Pancreas (tissue), 10 donors: ENCODE data around the gene KRT71. TPM values are rescaled to one million over a fixed set of nuclear protein-coding genes. Genes with fewer than 3 reads are reported as not detected.

ENCODE experiments used
- ATAC-seq, 4 donors: fragments of 200-7000 bp; cut with Tn5 transposase; one replicate each; pipeline versions ENCODE4 v1.8.0 to v1.9.1; 2020; ENCODE audit warnings: mild to moderate bottlenecking in 4 of 4, moderate library complexity in 4 of 4
- DNase-seq, 6 donors: peaks; one replicate each; pipeline ENCODE4 v3.0.0-alpha.2; 2020
- FAIRE-seq: peaks from 2 replicates; lab custom pipeline; 2012; peaks lifted over from hg19 to GRCh38; lab: Jason Lieb, UNC
- H3K27ac ChIP-seq, 4 donors: fragments of 200-600 bp; sonication (generic); 1 replicate in 3 of 4; 2 replicates in 1 of 4; pipeline versions ENCODE4 v1.5.0 to v1.8.0; 2020
- H3K27me3 ChIP-seq, 4 donors: fragments of 200-600 bp; one replicate each; pipeline ENCODE4 v1.8.0; 2021
- H3K36me3 ChIP-seq, 3 donors: fragments of 200-600 bp; sonication (generic) in 1 of 3; one replicate each; pipeline versions ENCODE4 v1.5.0 to v1.8.0; 2020 to 2021
- H3K4me1 ChIP-seq, 3 donors: fragments of 200-600 bp; one replicate each; pipeline ENCODE4 v1.8.0; 2021
- H3K4me3 ChIP-seq, 4 donors: fragments of 200-600 bp; sonication (generic) in 2 of 4; one replicate each; pipeline versions ENCODE4 v1.5.0 to v1.8.0; 2020 to 2021
- H3K9me3 ChIP-seq, 4 donors: fragments of 200-600 bp; one replicate each; pipeline ENCODE4 v1.8.0; 2021
- CTCF ChIP-seq, 4 donors: fragments of 200-600 bp; sonication (generic) in 3 of 4; IDR thresholded peaks; one replicate each; pipeline versions ENCODE4 v1.5.0 to v1.8.0; 2021; ENCODE audit warnings: antibody characterized with exemption in 4 of 4
- WGBS, 2 donors: extraction: QIAGEN DNeasy Blood & Tissue Kit; methylation state at CpG; one replicate each; pipeline ENCODE4 v1.1.7; 2013; 5-methylcytosine and 5-hydroxymethylcytosine counted together
- intact Hi-C, 3 donors: fragments of 100-400 bp; cut with DNase I; formaldehyde crosslinking; loops; one replicate each; pipeline versions ENCODE4 v1.11.1 to v1.14.2; 2022
- polyA plus RNA-seq, 2 donors: library from polyadenylated mRNA; stranded (reverse); fragments of 200-250 nt; gene quantifications; one replicate each; pipeline ENCODE4 v1.2.3, GENCODE V29; 2013
- total RNA-seq, 6 donors: library from RNA; stranded (reverse); fragmentation: NEBNext Ultra II Directional in 4 of 6; extraction: Animal tissue kit (Norgen Biotek cat#: 25700) in 4 of 6; gene quantifications; one replicate each; pipeline versions ENCODE4 v1.2.1 to v1.2.4, GENCODE V29; 2021 to 2023
- donor health status: healthy with polysubstance abuse.
- donor health status: DM: no; HTN: no; CAD: no; lungs with moderate emphysema.
- donor health status: DM: no; HTN: no; CAD: no.
- donor health status: control.
- donor health status: control.
- donor health status: Bipolar disorder and iron deficiency.
- donor health status: DM: yes; HTN: yes; CAD: no.
- donor health status: DM: no; HTN: no; CAD: no.
- donor health status: DM: no; HTN: no; CAD: no.
- donor health status: DM: yes; HTN: yes; CAD: no.

KRT71 gene
- not detected for total RNA-seq
- polyA plus RNA-seq = not detected

GRCh38 chr12:52552681-52553195, at the start of gene KRT71:
Gene KRT71 (minus strand): TSS chr12:52553145. CDS start chr12:52553077, 68 bp downstream.
- Histone ChIP-seq H3K27me3 (no peaks in the 10 kb centered on the region), H3K4me3 (no peak within 1 kb of the TSS), H3K9me3 (no peaks in the 10 kb centered on the region), H3K4me1 (no peaks in the 10 kb centered on the region), H3K27ac (no peak within 1 kb of the TSS), H3K36me3 (no peaks in the 10 kb centered on the region)
- DNase-seq (no peak), ATAC-seq (no peak), FAIRE-seq (no peak)
- 78 to 86% methylated on average over 14 of the region's 14 CpGs for WGBS, 2 donors
- intact Hi-C loops = no loop called here
- no peak for TF ChIP-seq CTCF (IDR thresholded peaks at IDR 0.05)

- Histone ChIP-seq H3K9me3 (no peaks in the 10 kb centered on the region), H3K4me1 (no peaks in the 10 kb centered on the region), H3K4me3 (no peak overlapping the region), H3K27me3 (peaks cover 0 to 10% (median 4%) of the 10 kb centered on the region in 4 donors), H3K36me3 (no peaks in the 10 kb centered on the region), H3K27ac (no peak overlapping the region)
- no peak for FAIRE-seq
- intact Hi-C loops = no loop called here
- ATAC-seq = no peak
- no peak for DNase-seq
- WGBS, 2 donors = 85 to 87% methylated on average over 5 of the region's 5 CpGs
- no peak for TF ChIP-seq CTCF (IDR thresholded peaks at IDR 0.05)
Observed at GRCh38 chr12:52602552-52602951, 49.6 kb upstream of the KRT71 start.

- no peaks in the 10 kb centered on the region for H3K4me1 ChIP-seq
- DNase-seq = no peak
- FAIRE-seq = no peak
- no peaks in the 10 kb centered on the region for H3K9me3 ChIP-seq
- no peaks in the 10 kb centered on the region for H3K36me3 ChIP-seq
- WGBS, 2 donors = 57 to 61% methylated on average over 4 of the region's 4 CpGs
- no peak for ATAC-seq
- H3K27ac ChIP-seq = no peak overlapping the region
- TF ChIP-seq CTCF (IDR thresholded peaks at IDR 0.05) = no peak
- intact Hi-C loops = no loop called here
- peaks cover 0 to 10% (median 4%) of the 10 kb centered on the region in 4 donors for H3K27me3 ChIP-seq
- no peak overlapping the region for H3K4me3 ChIP-seq
Observed at GRCh38 chr12:52601671-52602070, 48.7 kb upstream of the KRT71 start.

- intact Hi-C loops = no loop called here
- Histone ChIP-seq H3K27me3 (peaks cover 0 to 10% (median 4%) of the 10 kb centered on the region in 4 donors), H3K36me3 (no peaks in the 10 kb centered on the region), H3K4me1 (no peaks in the 10 kb centered on the region), H3K4me3 (no peak within 1 kb of the TSS), H3K27ac (no peak within 1 kb of the TSS), H3K9me3 (no peaks in the 10 kb centered on the region)
- TF ChIP-seq CTCF (IDR thresholded peaks at IDR 0.05) = no peak
- DNase-seq = peak in 1 of 6 donors; percentile 60
- WGBS, 2 donors = 23 to 26% methylated on average over 48 of the region's 48 CpGs
- ATAC-seq = no peak
- no peak for FAIRE-seq
Observed at GRCh38 chr12:52600941-52601481, 48.1 kb upstream of the KRT71 start, which contains the start of gene KRT72. Gene KRT72 (minus strand): TSS chr12:52601463. CDS start chr12:52601452, 11 bp downstream.

GRCh38 chr12:52600475-52600874, 47.5 kb upstream of the KRT71 start:
- no peak for FAIRE-seq
- peaks cover 0 to 10% (median 4%) of the 10 kb centered on the region in 4 donors for H3K27me3 ChIP-seq

More at GRCh38 chr12:52600475-52600874, 47.5 kb upstream of the KRT71 start:
- no peak overlapping the region for H3K4me3 ChIP-seq
- 76 to 86% methylated on average over 12 of the region's 12 CpGs for WGBS, 2 donors
- intact Hi-C loops = no loop called here
- no peaks in the 10 kb centered on the region for H3K36me3 ChIP-seq
- no peak overlapping the region for H3K27ac ChIP-seq
- no peak for TF ChIP-seq CTCF (IDR thresholded peaks at IDR 0.05)
- no peak for ATAC-seq
- no peaks in the 10 kb centered on the region for H3K9me3 ChIP-seq
- no peak for DNase-seq
- H3K4me1 ChIP-seq = no peaks in the 10 kb centered on the region
